IPS-NIHi7 (cell line): ENCODE measurements around the gene LCN2.
"Not testable (repeated sequence)": the region's sequence is repeated elsewhere in the genome, so short reads cannot be mapped to it uniquely, and the experiment has no call there.

Source experiments
- DNase-seq: peaks from one replicate; pipeline ENCODE4 v3.0.0; 2012; ENCODE audit warnings: mixed read lengths; ENCODE audit errors: extremely low spot score

The LCN2 gene

DNA sequence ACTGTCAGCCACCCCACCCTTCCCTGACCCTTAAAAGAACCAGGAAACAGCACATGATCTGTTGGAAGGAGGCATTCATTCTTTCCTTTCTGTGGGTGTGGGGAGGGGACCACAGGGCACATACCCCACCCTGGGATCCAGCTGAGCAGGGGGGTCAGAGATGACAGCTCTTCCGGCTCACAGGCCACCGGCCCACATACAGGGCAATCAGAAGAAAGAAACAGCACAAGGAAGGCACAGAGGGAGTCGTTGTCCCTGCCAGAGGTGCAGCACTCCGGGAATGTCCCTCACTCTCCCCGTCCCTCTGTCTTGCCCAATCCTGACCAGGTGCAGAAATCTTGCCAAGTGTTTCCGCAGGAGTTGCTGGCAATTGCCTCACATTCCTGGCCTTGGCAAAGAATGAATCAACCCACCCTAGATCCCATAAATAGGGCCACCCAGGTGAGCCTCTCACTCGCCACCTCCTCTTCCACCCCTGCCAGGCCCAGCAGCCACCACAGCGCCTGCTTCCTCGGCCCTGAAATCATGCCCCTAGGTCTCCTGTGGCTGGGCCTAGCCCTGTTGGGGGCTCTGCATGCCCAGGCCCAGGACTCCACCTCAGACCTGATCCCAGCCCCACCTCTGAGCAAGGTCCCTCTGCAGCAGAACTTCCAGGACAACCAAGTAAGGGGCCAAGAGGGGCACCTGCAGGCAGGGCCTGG lies at the start of gene LCN2:
Gene LCN2, plus strand, starts transcription at position 453 of the 701 bp plus-strand sequence. Its CDS starts 73 bp downstream, at position 526.
- no peak for DNase-seq

DNA sequence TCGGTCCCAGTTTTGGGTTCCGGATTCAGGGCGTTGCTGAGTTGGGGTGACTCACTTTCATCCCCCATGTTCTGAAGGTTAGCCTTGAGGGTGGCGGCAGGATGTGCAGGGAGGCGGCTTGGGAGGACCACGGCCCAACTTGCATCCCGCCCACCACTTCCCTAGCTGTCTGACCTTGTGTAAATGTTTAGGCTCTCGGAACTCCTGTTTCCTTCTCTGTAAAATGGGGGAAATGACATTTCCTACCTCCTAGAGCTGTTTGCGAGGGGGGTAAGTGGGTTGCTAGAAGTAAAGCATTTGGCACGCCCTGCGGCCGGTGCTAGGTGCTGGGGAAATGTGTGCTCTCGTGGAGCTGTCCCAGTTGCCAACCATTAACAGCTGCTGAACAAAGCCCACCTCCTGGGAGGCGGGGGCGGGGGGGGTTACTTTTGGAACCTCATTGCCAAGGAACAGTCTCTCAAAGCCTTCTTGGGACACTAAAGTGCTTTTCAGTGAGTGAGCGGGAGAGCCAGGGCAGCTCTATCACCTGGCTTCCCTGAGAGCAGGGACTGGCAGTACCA lies 49.2 kb upstream of the LCN2 start:
- DNase-seq: no peak

DNA sequence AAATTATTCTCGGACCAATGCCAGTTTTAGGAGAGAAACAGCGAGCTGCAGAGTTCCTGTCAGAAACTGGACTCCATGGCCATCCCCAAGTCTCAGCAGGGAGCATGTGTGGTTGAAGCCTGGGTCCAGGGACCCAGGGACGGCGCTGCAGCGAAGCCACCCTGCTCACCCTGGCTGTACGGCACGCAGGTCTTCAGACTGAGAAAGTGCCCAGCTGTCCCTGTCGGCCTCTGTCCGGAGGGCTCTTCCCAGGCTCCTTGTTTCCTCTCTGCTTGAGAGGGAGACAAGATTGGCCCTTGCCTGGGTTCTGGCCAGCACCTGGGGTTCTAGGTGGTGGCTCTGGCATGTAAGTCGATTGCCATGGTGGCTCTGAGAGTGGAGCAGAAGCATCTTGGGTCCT lies 48.7 kb upstream of the LCN2 start:
- DNase-seq: no peak

DNA sequence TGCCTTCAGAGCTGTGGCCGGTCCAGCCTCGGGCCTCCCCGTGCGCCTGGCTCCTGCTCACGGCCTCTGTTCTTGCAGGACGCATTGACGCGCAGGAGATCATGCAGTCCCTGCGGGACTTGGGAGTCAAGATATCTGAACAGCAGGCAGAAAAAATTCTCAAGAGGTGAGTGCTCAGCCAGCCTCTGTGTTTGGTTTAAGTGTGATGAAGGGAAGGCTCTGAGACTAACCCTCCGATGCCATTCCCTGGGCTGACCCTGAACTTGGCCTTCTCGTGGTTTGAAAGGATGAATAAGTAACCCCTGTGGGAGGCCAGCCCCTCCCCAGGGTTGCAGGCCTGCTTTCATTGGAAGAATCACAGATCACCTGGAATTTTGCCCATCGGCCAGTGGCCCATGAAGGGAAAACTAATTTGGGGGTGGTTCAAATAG lies 48.0 kb upstream of the LCN2 start:
- no peak for DNase-seq

DNA sequence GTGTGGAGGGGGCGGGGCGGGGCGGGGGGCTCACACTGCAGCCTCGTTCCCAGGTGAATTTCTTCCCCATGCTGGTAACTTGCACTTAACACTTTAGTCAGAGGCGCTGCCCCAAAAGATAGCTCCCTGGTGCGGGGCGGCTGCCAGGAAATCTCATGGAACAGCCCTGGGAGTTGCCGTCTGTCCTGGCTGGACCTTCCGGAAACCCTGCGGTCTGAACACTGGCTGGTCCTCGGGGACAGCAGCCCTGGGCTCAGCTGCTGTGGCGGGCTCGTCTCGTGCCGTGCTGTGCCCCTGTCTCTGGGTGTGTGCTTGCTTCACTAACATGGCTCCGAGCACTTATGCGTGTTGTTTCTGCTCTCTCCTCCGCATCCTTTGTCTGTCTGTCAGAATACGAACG lies 47.6 kb upstream of the LCN2 start:
- DNase-seq: no peak

DNA sequence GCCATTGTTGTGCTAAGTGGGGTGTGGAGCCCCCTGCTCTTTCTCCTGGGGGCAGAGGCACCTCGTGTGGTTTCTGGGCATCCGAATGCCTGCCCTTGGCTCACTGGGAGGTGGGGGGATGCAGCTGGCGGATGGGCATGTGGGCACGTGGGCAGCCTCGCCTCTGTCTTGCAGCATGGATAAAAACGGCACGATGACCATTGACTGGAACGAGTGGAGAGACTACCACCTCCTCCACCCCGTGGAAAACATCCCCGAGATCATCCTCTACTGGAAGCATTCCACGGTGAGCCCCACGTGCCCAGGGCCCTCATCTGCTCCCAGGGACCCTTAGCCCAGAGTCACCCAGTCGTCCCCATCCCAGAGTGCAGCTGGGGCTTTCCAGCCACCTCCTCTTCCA lies 47.1 kb upstream of the LCN2 start:
- DNase-seq: no peak

DNA sequence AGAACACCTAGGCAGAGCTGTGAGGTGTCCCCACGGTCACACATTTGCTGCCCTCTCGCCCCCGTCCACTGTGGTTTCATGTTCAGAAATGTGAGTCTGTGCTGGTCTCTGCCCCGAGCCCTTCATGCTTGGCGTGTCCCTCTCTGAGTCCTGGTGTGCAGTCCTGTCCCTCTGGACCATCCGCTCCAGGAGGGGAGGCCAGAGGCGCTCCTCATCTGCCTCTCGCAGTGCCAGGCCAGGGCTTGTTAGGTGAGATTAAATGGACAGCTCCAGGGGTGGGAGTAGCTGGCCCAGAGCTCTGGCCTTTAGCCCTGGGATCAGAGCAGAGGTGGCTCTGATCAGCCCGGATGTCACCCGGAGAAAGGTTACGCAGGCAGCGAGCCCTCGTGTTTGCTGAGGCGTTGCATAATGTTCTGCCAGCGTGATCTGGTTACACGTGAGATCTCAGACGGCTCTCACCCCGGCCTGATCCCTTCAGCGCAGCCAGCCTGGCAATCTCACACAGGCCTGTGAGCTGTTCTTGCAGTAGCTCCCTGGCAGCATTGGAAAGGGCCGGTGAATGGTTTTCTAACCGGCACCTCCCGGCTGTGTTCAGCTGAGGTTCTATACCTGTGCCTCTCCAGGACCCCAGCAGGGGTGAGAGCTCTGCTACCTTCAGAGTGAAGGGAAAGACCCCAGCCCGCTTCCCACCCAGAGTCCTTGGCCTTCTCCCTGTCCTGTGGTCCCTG lies 46.2 kb upstream of the LCN2 start:
- DNase-seq: no peak

DNA sequence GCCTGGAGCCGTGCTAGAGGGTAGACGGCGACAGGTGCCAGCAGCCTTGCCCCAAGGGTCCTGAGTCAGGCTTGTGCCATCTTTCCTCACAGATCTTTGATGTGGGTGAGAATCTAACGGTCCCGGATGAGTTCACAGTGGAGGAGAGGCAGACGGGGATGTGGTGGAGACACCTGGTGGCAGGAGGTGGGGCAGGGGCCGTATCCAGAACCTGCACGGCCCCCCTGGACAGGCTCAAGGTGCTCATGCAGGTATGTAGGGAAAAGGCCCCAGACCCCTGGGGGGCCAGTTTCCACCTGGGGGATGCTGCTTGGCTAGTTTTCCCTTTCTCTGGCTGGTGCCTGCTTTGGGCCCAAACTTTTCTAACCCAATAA lies 45.7 kb upstream of the LCN2 start:
- no peak for DNase-seq

DNA sequence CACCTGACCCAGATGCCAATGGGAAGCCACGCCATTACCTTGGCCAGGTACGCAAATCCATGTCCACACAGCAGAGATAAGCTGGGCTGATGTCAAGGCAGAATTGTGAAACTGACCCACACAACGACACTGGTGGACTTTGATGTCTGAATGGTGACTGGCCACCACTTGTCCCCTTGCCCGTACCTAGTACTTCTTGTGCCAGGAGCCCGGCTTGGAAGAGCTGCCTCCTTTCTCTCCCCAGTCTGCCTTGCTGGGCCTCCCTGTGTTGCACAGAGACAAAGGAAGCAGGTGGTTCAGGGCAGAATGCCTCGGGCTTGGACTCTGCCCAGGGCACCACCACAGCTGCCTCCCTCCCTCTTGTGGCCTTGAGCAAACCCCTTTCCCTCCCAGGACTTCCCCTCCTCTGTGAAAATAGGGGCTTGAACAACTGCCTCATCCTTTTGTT lies 45.1 kb upstream of the LCN2 start:
- no peak for DNase-seq

DNA sequence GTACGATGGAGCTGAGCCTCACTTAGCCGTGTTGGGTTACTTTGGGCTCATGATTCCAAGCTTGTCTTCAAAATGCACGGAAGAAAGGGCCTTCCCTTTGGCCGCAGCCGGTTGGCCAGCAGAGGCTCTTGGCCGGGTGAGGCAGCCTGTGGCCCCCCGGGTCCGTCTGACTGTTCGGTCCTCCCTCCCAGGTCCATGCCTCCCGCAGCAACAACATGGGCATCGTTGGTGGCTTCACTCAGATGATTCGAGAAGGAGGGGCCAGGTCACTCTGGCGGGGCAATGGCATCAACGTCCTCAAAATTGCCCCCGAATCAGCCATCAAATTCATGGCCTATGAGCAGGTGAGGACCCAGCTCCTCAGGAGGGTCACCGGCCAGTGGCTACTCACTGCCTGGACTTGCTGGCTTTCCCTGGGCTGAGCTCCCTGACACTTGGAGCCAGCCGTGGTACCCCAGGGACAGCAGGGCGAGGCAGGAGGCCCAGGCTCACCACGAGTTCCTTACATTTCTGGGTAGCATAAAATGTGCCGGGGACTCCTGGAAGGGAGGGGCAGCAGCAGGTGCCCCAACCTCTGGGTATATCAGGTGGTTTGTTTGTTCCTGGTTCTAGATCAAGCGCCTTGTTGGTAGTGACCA lies 43.6 kb upstream of the LCN2 start:
- DNase-seq: no peak

DNA sequence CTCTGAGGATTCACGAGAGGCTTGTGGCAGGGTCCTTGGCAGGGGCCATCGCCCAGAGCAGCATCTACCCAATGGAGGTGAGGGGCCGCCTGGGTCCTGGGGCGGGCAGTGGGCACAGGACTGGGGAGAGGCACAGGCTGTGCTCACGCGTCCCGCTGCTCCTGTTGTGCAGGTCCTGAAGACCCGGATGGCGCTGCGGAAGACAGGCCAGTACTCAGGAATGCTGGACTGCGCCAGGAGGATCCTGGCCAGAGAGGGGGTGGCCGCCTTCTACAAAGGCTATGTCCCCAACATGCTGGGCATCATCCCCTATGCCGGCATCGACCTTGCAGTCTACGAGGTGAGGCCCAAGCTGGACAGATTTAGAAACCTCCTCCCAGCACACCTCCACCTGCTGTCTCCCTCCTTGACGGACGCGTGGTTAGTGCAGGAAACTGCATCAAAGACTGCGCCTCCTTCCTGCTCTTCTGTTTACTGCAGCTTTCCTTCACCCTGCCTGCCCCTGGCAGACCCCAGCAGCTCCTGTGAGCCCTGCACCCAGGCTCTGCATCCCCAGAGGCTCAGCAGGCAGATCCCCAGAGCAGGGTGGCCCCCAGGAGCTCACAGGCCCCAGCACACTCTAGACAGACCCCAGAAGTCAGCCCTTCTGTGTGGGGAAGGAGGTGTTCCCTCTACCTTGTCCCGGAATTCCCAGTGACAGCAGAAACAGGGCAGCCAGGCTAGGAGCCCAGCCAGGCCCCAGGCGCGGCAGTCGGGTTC lies 42.9 kb upstream of the LCN2 start:
- no peak for DNase-seq

DNA sequence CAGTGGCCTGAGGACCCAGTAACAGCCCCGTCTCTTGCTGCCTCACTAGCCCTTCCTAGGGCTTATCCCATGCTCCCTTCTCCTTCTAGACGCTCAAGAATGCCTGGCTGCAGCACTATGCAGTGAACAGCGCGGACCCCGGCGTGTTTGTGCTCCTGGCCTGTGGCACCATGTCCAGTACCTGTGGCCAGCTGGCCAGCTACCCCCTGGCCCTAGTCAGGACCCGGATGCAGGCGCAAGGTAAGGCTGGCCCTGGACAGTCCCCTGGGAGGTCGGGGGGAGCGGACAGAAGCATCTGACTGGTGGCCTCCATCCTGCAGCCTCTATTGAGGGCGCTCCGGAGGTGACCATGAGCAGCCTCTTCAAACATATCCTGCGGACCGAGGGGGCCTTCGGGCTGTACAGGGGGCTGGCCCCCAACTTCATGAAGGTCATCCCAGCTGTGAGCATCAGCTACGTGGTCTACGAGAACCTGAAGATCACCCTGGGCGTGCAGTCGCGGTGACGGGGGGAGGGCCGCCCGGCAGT lies 42.2 kb upstream of the LCN2 start:
- no peak for DNase-seq

DNA sequence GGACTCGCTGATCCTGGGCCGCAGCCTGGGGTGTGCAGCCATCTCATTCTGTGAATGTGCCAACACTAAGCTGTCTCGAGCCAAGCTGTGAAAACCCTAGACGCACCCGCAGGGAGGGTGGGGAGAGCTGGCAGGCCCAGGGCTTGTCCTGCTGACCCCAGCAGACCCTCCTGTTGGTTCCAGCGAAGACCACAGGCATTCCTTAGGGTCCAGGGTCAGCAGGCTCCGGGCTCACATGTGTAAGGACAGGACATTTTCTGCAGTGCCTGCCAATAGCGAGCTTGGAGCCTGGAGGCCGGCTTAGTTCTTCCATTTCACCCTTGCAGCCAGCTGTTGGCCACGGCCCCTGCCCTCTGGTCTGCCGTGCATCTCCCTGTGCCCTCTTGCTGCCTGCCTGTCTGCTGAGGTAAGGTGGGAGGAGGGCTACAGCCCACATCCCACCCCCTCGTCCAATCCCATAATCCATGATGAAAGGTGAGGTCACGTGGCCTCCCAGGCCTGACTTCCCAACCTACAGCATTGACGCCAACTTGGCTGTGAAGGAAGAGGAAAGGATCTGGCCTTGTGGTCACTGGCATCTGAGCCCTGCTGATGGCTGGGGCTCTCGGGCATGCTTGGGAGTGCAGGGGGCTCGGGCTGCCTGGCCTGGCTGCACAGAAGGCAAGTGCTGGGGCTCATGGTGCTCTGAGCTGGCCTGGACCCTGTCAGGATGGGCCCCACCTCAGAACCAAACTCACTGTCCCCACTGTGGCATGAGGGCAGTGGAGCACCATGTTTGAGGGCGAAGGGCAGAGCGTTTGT lies 41.6 kb upstream of the LCN2 start:
- no peak for DNase-seq

DNA sequence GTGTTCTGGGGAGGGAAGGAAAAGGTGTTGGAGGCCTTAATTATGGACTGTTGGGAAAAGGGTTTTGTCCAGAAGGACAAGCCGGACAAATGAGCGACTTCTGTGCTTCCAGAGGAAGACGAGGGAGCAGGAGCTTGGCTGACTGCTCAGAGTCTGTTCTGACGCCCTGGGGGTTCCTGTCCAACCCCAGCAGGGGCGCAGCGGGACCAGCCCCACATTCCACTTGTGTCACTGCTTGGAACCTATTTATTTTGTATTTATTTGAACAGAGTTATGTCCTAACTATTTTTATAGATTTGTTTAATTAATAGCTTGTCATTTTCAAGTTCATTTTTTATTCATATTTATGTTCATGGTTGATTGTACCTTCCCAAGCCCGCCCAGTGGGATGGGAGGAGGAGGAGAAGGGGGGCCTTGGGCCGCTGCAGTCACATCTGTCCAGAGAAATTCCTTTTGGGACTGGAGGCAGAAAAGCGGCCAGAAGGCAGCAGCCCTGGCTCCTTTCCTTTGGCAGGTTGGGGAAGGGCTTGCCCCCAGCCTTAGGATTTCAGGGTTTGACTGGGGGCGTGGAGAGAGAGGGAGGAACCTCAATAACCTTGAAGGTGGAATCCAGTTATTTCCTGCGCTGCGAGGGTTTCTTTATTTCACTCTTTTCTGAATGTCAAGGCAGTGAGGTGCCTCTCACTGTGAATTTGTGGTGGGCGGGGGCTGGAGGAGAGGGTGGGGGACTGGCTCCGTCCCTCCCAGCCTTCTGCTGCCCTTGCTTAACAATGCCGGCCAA lies 40.8 kb upstream of the LCN2 start:
- DNase-seq: no peak

DNA sequence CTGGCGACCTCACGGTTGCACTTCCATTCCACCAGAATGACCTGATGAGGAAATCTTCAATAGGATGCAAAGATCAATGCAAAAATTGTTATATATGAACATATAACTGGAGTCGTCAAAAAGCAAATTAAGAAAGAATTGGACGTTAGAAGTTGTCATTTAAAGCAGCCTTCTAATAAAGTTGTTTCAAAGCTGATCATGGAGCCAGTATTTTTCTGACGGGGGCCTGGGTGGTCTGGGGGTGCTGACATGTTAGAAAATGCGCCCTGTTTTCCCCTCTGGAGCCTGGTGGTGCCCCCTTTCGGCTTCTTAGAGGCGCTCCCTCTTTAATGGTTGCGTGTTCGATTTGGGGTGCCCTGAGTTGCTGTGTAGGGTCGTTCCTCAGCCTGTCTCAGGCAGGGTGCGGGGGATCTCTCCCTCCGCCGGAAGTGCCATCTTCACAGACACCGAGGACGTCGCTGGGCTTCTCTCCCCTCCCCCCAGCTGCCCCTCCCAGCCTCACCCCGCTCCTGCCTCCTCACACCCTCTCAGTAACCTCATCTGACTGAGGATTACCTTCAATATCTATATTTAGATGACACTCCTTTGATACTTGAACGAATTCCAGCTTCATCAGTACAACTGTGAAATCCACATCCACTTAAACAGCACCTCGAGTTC lies 40.1 kb upstream of the LCN2 start:
- DNase-seq: no peak

DNA sequence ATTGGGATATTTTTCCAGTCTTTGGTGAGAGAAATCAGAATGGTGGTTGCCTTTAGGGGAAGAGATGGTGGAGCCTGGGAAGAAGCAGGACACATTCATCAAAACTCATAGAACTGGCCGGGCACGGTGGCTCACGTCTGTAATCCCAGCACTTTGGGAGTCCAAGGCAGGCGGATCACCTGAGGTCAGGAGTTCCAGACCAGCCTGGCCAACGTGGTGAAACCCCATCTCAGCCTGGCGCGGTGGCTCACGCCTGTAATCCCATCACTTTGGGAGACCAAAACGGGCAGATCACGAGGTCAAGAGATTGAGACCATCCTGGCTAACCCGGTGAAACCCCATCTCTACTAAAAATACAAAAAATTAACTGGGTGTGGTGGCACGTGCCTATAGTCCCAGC lies 37.5 kb upstream of the LCN2 start:
- DNase-seq: not testable (repeated sequence)

DNA sequence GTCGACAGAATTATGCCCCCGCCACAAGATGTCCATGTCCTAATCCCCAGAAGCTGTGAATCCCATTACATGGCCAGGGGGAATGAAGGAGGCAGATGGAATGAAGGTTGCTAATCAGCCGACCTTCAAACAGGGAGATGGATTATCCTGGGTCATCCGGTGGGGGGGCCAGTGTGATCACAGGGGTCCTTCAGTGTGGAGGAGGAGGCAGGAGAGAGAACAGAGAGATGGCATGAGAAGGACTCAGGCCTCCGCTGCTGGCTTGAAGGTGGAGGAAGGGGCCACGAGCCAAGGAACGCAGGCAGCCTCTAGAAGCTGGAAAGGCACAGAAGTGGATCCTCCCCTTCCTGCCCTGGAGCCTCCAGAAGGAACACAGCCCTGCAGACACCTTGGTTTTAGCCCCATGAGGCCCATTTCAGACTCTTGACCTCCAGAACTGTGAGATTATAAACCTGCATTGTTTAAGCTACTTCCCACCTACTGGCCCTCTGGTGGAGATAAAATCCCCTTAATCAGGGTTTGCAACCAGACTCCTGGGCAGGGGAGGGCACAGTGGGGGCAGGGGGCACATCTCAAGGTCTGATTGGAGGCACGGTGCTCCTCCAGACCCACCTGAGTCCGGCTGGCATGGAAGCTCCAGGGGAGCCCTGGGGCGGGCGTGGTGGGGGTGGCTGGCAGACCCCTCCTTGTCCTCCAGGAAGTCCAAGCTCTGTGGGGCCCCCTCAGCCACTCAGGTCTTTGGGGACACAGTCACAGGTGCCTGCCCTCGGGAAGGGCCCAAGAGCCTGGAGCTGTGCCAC lies 35.5 kb upstream of the LCN2 start:
- DNase-seq: no peak

DNA sequence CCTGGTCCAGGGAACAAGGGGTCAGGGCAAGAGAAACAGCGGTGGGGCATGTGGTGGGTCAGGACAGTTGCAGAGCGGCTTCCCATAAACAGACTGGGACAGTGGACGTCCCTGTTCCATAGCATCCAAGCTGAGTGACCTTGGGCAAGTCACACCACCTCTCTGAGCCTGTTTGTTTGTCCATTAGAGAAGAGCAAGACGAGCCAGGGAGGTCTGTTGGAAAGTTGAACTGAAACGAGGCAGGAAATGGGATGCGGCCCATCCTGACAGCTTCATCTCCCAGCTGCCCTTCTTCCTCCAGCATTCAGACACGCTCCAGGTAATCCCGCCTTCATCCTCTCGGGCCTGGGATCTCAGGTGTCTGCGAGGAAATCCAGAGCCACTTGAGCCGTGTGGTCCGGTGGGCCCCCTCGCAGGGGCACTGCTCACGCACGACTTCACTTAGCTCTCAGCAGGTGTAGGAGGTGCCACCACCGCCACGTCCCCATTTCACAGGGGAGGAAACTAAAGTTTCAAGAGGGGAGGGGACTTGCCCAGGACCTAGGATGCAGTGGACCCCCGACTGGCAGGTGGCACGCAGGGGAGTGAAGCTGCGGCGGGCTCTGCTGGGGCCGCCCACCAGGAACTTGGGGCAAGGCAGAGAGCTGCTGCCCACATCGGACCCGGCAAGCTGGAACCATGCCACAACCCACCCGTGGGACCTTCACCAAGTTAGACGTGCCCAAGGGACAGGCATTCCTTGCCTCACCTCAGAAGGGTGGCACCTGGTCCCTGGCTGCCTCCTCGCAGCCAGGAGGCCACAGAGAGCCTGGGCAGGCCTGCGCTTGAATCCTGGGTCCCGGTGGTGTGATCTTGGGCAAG lies 34.7 kb upstream of the LCN2 start:
- no peak for DNase-seq
